Measurements from ENCODE around the gene SLC48A1.

The SLC48A1 gene

DNA sequence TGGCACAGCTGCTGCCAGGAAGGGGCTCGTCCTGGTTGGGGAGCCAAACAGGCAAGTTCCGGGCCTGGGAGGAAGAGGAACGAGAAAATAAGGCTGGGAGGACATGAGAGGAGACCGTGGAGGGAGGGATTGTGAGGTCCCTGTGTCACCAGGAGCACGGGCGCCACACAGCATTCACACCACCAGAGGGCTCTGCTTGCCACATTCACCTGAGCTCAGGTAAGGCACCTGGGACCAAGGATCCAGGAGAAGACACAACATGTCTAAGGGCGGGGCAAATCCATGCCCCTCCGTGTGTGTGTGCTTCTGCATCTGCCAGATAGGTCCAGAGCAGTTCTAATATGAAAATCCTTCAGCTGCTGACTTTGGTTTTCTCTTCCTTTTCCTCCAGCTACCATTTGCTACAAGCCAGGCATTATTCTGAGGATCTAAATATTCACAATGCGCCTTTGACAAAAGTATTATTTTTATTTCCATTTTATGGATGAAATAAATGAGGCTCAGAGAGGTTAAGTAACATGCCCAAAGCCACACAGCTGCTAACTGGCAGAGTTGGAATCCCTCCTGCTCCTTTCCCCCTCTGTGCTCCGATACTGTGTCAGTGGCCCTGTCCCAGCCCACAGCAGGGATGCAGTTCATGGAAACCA lies 28.9 kb upstream of the SLC48A1 start:
- no peak for FAIRE-seq
- peak; percentile 36 for DNase-seq (ENCODE audit: low spot score)

DNA sequence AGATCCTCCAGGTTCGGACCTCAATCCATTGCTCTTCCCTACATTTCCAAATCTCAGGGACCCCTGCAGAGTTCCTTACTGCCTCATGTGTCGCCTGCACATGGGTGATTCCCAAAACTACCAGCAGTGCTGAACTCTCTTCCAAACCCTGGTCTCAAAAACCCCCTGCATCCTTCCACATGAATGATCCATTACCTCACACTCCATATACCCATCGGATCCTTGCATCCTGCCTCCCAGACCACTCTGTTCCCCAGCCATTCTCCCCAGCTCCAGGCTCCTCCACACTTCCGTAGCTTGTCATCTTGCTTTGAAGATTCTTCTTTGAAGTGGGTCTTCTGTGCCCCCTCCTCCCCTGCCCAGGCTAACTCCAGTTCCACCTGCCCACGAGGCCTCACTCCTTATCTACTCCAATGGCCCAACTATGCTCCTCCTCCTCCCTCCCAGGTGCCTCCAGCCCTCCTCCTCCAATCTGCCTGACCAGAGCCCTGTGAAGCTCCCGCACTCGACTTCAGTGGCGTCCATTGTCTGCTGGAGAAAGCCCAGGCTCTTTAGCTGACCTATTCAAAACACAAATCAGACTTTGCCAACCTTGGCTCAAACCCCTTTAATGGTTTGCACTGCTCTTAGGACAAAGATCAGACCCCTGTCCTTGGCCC lies 28.1 kb upstream of the SLC48A1 start:
- DNase-seq (ENCODE audit: low spot score) (no peak), FAIRE-seq (no peak)

DNA sequence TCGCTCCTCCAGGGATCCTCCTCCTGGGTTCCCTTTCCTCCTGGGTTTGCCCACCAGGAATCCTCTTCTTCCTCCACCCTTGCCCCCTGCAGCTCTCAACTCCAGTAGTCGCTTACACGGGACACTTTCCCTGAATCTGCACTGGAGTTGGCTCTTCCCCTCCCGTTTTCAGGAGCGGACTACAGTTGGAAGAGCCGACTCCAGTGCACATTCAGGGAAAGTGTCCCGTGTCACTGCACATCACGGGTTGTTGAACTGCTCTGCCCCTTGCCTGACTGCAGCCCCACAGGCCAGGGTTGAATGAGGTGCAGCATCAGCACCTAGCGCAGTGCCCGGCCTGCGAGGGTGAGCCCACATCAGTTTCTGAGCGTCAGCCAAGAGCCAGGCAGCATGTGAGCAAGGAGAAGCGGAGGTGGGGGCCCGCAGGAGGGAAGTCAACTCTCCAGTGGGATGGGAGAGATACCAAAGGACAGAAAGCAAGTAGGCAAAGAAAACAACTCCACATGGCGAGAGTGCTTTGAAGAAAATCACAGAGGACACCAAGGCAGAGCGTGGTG lies 27.5 kb upstream of the SLC48A1 start:
- FAIRE-seq = no peak
- DNase-seq (ENCODE audit: low spot score) = no peak

DNA sequence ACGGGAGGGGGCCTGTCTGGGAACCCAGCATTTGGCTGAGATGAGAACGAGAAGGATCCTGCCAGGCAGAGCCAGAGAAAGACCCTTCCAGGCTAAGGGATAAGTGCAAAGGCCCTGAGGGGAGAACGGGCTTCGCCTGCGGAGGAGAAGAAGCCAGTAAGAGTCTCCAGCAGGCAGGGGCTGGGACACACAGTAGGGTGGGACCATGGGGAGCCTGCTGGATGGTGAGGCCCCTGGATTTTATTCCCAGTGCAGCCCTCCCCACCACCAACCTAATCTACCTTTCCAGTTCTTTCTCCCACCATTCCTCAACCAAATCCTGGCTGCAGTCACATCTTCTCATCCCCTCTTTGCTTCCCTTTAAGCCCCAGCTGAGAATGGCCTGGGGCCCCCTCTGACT lies 27.0 kb upstream of the SLC48A1 start:
- FAIRE-seq = no peak

DNA sequence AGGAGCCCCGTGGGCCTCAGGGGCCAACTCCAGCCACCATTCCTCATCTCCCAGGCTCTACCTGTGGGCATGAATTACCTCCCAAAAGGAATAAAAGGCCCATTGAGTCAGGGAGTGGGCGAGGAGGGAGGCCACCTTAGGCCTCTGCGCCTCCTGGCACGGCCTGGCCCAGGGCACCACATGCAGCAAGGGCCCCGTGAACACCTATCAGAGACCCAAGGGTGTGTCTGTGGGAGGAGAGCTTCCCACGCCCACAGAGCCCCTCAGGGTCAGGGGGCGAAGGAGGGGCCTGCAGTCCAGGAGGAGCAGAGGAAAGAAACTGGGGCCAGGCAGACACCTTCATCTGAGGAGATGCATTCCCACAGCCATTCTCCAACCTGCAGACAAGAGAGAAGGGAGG lies 26.5 kb upstream of the SLC48A1 start:
- no peak for DNase-seq (ENCODE audit: low spot score)
- no peak for FAIRE-seq

More for the DNA sequence above, 27.0 kb upstream of the SLC48A1 start:
- DNase-seq (ENCODE audit: low spot score) = no peak

DNA sequence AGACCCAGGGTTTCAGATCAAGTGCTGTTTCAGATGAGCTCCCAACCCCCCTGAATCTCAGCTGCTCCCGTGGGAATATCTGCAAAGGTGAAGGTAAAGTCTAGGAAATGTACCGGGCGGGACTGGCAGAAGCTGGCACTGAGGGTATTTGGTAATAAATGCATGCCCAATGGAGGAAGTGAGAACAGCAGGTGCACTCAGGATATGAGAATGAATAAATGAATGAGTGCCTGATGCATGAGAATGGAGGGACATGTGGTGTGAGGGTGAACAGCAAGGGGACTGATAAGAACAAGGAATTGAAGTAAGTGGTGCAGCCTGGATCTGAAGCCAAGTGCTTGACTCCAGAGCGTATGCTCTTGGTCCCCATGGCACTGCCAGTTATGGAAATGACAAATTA lies 25.9 kb upstream of the SLC48A1 start:
- DNase-seq (ENCODE audit: low spot score) (no peak), FAIRE-seq (no peak)

DNA sequence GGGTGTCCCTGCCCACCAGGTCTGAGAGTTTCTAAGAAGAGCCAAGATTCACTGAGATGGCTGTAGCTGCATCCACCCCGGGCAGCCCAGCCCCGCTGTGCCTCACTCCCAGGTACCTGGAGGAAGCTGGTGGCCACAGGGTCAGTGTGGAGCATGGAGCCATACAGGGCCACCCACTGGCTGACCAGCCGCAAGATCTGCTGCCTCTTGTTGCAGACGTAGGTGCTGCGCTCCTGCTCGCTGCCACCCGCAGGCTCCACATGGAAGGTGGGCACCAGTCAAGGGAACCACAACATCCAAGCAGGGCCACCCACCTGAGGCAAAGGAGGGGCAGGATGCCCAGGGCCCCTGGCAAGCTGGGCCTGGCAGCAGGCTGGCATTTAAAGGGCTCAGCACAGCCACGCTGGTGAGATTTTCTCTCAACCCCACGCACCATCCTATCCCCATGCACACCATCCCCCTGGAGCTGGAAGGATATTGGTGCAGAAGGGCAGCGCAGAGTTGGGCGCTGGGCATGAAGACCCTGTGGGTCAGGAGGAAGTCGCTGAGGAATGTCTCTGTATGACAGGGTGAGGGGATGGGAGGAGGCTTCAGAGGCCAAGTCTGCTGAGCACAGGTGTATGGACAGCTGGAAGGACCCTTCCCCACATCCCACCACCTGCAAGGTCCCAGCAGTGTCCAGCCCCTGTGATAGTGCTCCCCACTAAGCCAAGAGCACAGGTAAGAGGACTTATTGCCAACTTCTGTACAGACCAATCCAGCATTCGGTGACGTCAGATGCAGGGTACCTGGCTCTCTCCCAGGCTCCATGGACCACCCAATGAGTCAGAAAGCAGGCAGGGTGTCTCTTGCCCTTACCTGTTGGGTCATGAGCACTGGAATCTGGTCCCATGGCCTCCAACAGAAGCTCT lies 25.2 kb upstream of the SLC48A1 start:
- DNase-seq (ENCODE audit: low spot score) = no peak
- peak; percentile 20 for FAIRE-seq

DNA sequence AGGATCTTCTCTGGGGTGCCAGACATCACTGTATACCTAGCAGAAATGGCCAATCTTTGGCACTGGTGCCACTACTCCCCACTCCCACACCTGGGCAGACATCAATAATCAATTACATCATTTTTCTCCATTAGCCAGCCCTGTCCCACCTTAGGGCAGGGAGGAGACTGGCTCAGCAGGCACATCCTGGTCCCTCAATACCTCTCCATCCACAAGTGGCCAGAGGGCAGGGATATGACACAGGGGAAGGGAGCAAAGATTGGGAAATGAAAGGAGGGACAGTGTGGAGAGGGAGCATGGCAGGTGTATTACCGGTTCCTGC lies 24.6 kb upstream of the SLC48A1 start:
- FAIRE-seq (no peak), DNase-seq (ENCODE audit: low spot score) (no peak)

DNA sequence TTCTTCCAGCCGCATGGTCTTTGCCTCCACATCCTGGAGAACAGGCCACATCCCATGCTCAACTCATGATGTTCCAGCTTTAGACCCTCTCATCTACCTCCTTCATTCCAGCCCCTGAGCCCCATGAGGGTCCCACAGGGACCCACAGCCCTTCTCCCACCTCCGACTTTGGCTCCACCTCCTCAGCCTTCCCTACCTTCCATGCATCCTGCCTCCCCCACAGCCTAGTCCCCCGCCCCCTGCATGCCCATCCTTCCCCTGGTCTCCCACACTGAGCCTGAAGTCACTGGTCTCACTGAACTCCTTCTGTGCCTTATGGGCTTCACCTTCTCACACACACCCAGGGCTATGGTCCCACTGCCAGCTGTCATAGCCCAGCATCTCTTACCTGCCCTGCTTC lies 24.1 kb upstream of the SLC48A1 start:
- no peak for FAIRE-seq
- DNase-seq (ENCODE audit: low spot score) = no peak

DNA sequence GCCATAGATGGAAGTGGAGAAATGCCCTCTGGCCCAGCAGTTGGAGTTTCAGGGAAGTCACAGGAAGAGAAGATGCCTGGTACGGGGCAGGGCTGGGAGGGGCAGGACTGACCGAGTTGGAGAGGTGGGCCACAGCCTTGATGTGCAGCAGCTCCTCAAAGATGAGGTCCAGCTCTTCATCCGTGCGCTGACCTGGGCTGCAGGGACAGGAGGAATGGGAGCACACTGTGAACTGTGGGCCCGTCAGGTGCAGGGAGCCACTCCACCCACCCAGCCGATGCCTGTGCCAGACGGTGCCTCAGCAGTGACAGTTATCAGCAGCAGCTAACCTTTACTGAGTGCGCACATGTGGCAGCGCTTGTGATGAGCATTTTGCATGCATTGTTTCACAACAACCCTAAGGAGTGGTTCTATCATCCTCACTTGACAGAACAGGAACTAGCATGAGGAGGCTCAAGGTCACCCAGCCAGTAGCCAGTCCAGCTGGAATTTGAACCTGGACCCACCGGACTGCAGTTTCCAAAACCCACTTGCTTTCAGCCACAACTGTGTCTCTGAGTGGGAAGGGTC lies 22.7 kb upstream of the SLC48A1 start:
- no peak for FAIRE-seq

DNA sequence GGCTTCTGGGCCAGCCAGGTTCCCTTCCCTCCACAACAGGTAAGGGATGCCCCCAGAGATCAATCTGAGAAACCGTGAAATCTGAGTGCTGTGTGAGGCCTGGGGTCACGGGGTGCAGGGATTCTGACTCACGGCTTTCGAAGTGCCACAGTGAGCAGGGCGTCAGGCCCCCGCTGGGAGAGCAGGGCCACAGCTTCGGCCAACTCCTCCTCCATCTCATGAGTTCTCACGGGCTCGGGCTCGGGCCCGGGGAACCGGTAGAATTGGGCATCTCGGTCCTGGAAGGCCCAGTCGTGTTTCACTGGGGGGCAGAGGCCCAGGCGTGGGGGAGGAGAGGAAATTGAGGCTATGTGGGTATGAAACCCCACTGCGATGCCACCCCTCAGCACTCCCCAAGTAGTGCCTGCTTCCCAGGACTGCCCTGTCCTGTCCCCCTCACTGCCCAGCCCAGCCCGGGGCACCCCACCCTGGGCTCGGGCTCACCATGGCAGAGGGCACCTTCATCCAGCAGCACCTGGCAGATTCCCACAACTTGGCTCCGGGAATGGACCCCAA lies 22.0 kb upstream of the SLC48A1 start:
- FAIRE-seq (no peak), DNase-seq (ENCODE audit: low spot score) (no peak)

More for the DNA sequence above, 22.7 kb upstream of the SLC48A1 start:
- DNase-seq (ENCODE audit: low spot score) = no peak

DNA sequence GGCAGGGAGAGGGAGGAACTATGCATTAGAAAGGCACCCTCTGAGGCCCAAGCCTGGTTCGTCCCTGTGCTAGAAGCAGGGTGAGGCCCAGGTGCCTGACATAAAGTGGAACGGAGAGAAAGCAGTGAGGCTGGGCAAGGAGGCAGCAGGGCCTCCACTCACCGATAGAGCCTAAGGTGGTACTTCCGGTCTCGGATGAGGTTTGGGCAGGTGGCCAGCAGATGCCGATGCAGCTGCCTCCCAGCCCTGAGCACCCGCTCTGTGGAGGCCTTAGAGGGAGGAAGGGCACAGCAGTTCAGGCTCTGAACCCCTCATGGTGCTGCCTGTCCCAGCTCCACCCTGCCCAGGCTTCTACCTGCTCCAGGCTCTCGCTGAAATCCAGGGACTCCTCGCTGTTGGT lies 21.5 kb upstream of the SLC48A1 start:
- DNase-seq (ENCODE audit: low spot score) = peak; percentile 44
- no peak for FAIRE-seq

DNA sequence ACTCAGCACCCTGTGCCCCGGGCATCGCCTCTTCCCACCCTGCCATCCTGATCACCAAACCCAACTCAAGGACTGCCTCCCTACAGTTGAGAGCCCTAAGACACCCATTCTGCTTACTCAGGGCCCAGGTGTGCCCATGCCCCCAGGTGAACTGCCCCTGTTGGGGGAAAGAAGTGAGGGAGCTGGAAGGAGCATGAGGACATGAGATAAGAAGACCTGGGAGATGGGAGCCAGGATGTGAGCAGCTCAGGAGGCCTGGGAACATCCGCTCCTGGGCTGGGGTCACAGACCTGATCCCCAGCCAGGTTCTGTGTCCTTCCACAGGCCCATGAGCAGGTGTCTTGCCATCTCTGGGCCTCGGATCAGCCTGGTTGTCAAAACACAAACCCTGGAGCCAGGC lies 20.9 kb upstream of the SLC48A1 start:
- DNase-seq (ENCODE audit: low spot score) (no peak), FAIRE-seq (no peak)

DNA sequence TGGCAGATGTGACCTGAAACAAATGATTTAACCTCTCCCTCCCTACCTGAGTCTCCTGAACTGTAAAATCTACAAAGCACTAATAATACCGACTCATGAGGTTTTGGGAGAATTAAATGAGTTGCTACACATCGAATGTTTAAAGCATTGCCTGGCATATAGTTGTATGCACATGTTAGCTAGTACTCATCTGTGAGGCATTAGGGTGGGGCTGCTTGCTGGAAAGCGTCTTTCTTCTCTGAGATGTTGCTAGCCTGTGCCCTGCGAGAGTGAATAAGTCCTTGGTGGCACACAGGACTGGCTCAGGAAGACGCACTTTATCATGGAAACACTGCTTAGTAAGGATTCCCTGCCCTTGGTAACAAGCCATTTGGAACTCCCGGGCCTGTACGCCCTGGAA lies 20.5 kb upstream of the SLC48A1 start:
- DNase-seq (ENCODE audit: low spot score) (no peak), FAIRE-seq (no peak)

DNA sequence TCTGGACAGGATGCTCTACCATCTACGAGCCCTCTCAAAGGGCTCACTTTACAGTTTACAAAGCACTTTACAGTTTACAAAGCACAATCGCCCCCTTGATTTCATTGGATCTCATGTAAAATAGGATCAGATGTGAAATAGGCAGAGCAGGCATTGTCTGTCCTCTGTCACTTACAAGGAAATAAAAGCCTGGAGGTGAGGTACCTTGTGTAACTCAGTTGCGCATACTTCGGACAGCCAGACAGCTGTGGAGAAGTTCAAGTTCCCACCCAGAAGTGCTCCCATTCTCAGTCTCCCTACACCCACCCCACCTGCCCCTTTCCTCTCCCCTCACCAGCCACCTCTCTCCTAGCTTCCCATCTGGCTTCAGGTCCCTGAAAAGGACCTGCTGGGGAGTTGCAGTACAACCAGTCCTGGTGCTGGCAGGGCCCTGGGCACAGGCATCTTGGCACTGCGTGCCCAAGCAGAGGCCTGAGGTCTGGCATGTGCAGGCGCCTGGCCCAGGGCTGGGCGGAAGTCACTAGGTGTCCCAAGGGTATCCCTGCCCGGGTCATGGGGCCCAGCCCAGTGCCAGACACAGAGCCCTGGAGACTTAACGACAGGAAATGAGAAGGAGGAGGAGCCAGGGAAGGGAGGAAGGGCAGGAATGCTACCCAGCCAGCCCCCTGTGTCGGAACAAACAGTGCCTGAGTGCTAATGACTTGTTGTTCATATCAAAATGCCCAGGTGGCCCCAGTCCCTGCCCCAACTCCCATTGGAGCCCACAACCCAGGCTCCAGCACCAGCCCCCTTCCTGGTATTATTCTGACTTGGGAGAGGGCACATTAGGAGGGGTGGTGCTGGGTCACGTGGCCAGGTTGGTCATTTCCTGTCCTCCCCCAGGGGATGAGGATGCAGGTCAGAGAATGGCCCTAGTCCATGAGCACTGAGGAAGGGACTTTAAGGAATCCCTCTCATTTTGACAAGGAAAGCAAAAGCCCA lies 19.7 kb upstream of the SLC48A1 start:
- DNase-seq (ENCODE audit: low spot score) (peak; percentile 41), FAIRE-seq (no peak)

DNA sequence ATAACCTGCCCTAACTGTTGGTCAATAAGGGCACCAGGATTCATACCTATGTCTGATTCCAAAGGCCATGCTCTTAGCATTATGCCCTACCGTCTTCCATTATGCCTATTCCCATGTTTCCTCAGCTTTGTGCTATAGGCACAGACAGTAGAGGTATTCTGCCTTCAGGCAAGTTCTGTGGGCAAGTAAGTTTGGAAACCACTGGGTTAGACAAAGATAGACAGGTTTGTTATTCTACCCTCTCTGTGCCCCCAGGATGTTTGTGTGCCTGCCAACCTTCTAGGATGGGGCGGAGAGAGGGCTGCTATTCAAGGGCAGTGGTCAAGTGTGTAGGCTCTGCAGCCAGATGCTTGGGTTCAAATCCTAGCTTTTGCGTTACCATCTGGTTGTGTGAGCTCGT lies 18.9 kb upstream of the SLC48A1 start:
- FAIRE-seq (no peak), DNase-seq (ENCODE audit: low spot score) (no peak)

DNA sequence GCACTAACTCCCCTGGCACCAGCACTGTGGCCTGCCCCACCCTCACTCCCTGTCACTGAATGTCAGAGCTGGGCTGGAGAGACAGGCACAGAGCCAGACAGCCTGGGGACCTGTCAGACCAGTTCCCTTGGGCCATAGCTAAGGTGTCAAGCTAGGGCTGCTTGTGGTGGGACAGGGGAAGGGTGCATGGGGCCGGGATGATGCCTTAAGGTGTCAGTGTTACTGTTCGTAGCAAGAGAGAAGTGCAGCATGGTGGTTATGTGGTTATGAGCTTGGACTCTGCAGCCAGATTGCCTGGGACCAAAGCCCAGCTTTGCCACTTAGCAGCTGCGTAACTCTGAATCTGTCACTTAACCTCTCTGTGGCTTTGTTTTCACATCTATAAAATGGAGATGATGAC lies 18.2 kb upstream of the SLC48A1 start:
- FAIRE-seq = no peak
- DNase-seq (ENCODE audit: low spot score) = no peak

DNA sequence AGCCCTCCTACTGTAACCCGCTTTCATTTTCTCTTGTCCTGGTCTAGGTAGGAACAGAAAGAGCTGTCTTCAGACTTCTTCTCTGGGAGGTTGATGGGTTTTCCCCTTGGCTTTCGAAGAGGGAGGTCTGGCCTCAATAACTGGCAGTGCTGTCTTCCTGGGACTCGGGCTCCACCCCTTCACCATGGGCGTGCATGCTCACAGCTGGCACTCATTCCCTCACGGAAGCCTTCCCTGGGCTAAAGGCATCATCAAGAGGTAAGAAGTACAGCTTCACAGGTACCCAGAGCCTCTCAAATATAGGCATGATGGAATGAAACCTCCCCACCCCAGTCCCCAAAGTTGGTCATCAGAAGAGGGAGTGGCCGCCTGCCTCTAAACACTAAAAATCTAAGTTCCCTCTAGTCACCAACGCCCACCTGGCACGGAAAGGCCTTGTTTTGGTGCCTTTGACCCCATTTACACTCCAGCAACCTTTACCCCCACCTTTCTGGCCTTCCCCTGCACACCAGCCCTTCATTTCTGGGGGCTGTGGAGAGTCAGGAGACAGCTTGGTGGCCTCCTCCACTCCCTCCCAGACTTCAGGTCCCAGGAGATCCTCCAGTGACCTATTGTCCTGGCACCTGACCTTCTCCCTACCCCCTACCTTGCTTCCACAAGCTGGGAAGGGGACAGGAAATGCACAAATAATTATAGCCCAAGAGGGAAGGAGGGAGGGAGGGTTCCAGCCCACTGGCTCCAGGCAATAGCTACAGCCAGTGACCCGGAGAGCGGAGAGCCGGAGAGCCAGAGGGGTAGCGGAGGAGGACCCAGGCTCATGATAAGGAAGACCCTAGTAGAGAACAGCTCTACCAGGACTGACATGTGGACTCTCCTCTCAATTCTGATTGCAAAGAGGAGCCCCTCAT lies 17.1 kb upstream of the SLC48A1 start:
- no peak for DNase-seq (ENCODE audit: low spot score)
- FAIRE-seq = no peak

DNA sequence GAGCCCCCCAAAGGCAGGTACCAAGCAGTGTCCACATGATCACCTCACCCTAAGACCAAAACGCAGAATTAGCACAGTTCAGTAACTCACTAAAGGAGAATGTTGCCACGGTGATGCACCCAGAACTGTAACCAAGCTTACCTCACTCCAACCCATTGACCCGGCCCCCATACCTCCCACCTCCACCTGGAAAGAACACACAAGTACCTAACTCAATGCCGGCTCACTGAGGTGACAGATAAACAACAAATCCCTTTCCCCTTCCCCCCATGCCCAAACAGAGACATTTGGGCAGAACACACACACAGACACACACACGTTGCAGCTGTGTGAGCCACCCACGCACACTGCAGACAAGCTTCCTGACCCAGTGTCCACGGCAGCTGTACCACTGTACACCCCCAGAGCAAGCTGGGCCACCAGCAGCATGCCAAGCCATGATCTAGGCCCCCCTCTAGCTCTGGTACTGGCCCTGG lies 15.6 kb upstream of the SLC48A1 start:
- FAIRE-seq (no peak), DNase-seq (ENCODE audit: low spot score) (no peak)
